Renal pelvis (tissue), 4 donors: ENCODE data around the gene TOMM22. TPM values are rescaled to one million over a fixed set of nuclear protein-coding genes. Genes with fewer than 3 reads are reported as not detected.

Experiments
- DNase-seq: peaks from one replicate; pipeline ENCODE4 v3.0.0-alpha.2; 2013
- polyA plus RNA-seq, 3 donors: library from polyadenylated mRNA; unstranded; fragments of 120-200 nt; gene quantifications; one replicate each; pipeline ENCODE4 v1.2.1, GENCODE V29; 2013; ENCODE audit not compliant: insufficient read length in 3 of 3

Gene TOMM22
- polyA plus RNA-seq, 3 donors, result 81.7 to 106 (median 95.8) TPM

DNA sequence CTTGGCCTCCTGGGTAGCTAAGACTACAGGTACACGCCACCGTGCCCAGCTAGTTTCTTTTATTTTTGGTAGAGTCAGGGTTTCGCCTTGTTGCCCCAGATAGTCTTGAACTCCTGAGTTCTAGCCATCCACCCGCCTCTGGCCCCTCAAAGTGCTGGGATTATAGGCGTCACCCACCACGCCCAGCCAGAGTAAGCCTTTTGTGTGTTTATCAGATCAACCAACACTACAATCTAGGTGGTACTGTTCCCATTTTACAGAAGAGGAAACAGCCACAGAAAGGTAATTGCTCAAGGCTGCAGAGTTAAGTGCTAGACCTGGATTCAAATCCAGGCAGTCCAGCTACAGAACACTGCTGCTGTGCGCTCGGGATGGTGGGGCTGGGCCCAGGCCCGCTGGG, 3.1 kb downstream of the TOMM22 start:
- no peak for DNase-seq

DNA sequence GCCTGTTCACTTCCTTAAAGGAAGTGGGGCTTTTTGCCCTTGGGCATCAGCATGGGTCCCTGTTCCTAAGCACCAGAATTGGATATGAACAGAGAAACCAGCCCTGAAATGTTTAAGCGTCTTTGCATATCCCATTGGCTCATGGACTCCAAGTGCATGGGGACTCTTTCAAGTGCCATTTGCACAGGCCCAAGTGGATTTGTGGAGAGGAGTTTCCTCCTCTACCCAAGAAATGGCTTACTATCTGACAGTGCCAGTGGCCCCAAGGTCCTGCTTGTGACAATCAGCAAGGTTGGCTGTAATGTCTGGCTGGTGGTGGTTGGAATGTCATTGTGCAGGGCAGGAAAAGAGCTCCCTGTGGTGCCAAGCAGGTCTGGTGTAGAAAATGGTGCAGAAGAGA, 4.0 kb downstream of the TOMM22 start:
- DNase-seq, result no peak

- DNase-seq, result no peak
Observed at GRCh38 chr22:38689651-38690050, 7.9 kb downstream of the TOMM22 start.

DNA sequence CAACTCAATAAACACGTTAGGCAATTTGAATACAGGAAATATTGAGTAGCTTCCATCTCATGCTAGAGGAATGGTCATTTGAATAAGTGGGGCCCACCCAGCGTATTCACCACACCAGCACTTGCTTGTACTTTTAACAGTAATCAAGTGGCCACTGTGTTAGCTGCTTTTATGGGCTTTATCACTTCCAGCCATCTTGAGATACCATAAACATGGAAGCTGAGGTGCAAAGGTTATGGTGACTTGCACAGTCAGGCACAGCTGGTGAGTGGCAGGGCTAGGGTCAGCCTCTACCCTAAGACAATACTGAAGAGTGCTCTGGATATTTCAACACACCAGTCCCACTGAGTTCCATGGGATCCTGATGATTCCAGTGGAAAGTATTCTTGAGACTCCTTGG, 12.3 kb downstream of the TOMM22 start:
- DNase-seq, result no peak

DNA sequence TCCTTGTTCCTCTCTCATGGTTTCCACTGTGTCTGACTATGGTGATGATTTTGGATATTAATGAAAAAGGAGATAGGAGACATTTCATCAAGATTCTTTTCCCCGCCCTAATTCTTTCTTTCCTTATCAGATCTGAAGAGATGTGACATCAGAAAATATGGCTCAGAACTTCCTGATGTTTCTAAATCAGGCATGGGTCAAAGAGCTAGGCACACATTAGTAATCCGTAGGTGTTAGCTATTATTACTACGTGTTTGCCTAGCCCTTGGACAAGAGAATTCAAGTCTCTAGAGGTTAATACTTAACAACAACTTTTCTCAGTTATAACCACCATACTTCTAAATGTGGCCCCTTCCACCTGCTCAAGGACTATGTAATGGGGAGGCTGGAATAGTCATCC, 13.2 kb downstream of the TOMM22 start:
- DNase-seq, result no peak

DNA sequence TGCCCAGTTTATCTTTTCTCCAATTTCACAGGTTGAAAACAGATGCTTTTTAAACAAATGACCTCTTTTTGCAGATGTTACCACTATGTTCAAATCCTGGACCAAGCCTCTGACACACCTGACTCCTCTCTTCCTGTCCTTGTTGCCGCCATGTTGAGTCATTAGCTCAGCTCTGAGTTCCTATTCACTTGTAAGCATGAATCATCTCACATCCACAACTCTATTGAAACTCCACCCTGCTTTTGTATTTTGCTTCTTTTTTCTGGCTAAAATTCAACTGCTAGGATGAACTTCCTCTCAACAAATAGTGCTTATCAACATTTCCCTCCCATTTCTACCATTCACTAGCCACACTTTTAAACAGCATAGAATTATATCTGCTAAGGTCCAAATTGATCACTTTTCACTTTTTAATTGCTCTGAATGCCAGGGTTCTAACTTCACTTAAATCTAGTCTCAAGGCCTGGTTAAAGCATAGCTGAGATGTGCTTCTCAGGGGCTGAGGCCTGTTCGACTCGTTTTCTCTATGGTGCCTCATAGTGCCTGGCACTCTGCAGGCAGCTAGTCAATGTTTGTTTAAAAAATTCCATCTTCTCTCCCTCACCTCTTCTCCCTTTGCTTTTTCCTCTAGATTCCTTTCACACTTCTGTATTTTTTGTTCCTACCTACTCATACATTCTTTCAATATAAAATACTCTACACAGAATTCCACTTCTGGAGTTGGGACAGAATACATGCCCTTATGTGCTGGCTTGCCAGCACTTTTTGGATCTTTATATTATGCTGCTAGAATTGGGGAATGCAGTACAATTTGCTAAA, 15.1 kb downstream of the TOMM22 start:
- no peak for DNase-seq

DNA sequence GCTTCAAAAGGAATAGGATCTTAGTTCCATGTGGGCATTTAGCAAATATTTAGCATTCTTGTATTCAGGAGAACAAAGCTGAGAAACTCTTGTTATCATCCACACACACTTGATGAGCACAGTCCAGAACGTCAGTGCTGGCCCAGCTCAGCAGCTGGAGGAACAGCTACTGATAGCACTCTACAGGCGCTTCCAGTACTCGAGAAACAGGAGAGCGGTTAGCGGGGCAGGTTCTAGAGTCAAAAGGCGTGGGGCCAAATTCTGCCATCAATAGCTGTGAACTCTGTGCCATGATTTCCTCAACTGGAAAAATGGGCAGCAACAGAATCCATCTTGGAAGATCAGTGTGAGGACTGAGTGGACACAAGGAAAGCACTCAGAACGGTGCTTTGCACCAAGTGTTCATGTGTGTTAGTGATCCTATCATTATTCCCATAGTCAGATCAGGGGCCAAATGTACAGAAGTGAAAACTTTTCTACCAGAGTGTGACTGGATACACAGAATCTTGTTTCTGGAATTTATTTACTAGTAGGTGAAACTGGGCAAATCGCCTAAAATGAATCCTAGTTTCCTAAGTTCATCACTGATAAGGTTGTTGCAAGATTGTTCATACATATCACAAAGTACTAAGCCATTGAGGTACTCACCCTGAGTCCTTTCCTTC, 15.8 kb downstream of the TOMM22 start:
- no peak for DNase-seq

GRCh38 chr22:38698407-38699094, 16.8 kb downstream of the TOMM22 start:
- no peak for DNase-seq

DNA sequence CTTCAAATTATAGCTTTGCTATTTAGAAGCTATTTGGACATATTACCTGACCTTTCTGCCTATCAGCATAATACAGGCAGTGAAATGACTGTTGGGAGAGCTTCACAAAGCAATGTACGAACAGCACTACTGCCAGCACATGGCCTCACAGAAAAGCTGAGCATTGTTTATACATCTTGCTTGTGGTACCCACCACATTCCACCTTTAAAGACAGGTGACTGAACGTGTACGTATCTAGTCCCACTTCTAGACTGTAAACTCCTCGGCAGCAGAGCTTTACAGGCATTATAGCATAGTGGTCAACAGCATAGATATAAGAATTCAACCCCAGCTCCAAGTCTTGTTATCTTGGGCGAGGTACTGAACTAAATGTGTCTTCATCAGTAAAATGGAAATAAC, 17.4 kb downstream of the TOMM22 start:
- DNase-seq, result no peak

GRCh38 chr22:38699784-38700183, 18.0 kb downstream of the TOMM22 start:
- no peak for DNase-seq

GRCh38 chr22:38700270-38700788, 18.6 kb downstream of the TOMM22 start:
- no peak for DNase-seq

DNA sequence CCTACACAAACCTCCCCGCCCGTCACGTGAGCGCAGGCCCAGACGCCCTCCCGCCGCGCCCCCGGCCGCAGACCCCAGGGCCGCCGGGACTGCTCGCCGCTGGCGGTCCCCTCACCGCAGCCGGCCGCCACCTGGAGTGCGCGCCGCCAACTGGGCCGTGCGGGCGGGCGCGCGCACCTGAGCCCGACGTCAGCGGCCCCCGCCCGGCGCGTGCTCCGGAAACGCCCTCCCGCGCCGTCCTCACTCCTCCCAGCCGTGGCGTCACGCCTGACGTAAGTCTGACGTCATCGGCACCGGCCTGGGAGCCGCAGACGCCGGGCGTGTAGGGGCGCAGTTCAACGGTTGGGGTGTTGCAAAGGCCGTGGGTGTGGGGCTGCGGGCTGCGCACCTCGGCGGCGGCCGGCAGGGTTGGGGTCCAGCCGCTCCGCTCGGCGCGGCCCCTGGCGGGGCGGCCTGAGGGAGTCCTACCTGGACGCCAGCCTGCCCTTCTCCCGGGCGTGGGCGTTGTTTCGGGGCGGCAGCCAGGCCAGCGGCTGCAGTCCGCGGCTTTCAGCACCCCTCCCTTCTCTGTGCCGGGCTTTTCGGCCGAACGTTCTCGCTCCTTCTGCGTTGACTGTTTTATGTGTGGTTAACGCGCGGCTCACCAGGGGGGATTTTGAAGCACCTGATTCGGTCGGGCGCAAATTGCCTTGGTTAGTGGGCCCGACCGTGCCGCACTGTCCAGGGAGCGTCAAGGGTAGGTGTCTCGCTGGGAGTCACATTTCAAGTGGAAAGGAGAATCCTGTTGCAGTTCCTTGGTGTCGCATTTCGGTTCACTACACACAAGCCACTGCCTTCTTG, 19.3 kb downstream of the TOMM22 start, which contains the start of gene JOSD1:
Gene JOSD1, minus strand, starts transcription at position 155 of the 840 bp plus-strand sequence. CDS start 956 bp downstream, outside the sequence.
- DNase-seq, result peak; percentile 93

DNA sequence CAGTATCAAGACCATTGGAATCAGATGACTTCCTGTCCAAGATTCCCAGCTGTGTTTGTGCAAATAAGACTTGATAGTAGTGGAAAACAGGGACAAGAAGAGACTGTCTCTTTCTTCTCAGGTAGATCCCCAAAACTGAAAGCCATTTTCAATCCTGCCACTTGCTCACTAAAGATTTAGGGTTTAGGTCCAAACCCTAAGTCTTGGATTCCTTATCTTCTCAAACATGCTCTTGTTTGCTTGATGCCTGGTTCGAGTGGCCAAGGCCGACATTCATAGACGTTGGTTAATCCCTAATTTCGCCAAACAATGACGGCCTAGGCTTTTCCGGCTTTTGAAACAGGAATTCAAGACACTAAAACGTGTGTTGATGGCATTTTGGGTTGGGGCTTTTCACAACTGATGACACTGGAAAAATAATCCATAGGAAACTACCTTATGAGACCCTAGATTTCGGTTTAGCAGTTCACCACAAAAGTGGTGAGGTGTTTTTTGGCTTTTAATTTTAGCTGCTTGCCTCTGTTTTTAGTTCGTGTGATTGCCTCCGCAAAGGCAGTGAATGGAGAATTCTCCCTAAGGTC, 23.0 kb downstream of the TOMM22 start:
- no peak for DNase-seq

DNA sequence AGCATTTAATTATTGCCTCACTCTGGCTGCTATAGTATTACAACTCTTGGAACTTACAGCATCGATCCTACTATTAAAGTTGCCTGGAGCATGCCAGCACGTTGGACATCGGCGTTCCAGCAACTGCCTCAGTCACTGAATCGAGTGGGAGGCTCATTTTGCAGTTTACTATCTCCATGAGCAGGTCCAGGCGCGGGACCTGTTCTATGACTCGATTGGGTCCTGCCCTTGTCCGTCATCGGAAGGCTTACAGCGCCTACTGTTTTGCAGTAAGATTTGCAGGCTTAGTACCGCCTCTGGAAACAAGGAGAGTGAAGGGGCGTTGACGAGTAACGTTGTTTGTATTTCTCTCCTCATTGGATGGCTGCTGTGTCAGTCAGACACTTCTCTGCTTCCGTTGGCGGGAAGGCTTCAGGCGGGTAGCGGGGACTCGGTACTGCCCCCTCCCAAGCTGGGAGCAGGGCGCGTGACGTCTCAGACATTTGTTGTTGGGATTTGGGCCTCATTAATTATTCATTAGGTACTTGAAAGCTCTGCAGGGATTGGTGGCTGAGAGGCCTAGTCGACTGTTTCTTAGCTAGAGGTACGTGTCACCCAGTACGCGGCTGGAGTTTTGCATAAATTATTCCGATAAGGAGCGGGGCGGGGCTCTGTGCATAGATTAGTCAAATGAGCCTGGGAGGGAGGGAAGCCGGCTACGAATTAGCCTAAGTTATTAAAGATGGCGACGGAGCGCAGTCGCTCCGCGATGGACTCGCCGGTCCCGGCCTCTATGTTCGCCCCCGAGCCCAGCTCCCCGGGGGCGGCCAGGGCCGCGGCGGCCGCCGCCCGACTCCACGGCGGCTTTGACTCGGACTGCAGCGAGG, 23.7 kb downstream of the TOMM22 start, which contains the start of gene GTPBP1:
Gene GTPBP1, plus strand, starts transcription at position 710 of the 866 bp plus-strand sequence. Its CDS starts 12 bp downstream, at position 722.
- peak; percentile 100 for DNase-seq

GRCh38 chr22:38706101-38706900, 24.5 kb downstream of the TOMM22 start:
- no peak for DNase-seq

DNA sequence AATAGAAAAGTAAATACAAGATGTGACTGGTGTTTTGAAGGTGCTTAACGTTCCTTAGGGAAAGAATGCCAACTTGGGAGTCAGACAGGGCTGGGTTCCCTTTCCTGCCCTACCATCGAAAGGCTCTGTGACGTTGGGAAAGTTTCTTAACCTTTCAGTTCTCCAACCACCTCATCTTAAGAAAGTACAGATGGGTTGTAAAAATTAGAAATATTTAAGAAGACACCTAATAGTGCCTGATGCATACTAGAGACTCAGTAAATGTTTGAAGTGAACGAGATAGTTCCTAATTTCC, 25.1 kb downstream of the TOMM22 start:
- DNase-seq, result no peak

- no peak for DNase-seq
Observed at GRCh38 chr22:38707346-38707745, 25.6 kb downstream of the TOMM22 start.

DNA sequence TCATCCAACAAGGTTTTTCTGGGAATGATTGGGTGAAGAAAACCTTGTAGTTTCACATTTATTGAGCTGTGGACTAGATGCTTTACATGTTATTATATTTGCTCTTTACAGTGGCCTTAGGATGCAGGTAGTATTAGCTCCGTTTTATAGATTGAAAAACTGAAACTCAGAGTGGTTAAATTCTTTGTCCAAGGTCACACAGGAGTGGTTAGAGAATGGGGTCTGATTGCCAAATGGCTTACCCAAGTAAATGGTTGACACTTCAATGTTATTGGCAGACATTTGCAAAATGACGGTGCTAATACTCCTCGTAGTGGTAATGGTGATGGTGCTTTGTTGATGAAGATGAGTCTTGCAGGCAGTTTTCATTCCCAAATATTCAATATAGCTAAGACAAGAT, 26.2 kb downstream of the TOMM22 start:
- DNase-seq, result no peak

- DNase-seq, result no peak
Observed at GRCh38 chr22:38709306-38709705, 27.5 kb downstream of the TOMM22 start.
